ENCODE measurements around the gene DNAJC22.
A peak's percentile ranks its signal among the peaks of the same experiment; 100 is the strongest.
"Not testable (repeated sequence)": the region's sequence is repeated elsewhere in the genome, so short reads cannot be mapped to it uniquely, and the experiment has no call there.

DNAJC22 gene

GRCh38 chr12:49375406-49375805, 28.7 kb downstream of the DNAJC22 start:
- DNase-seq = no peak

- DNase-seq = no peak
Measured at GRCh38 chr12:49377386-49377785, 30.7 kb downstream of the DNAJC22 start.

- not testable (repeated sequence) for DNase-seq
Measured at GRCh38 chr12:49380184-49380583, 33.5 kb downstream of the DNAJC22 start.

- DNase-seq = peak; percentile 48
Measured at GRCh38 chr12:49388682-49389386, 42.1 kb downstream of the DNAJC22 start.

GRCh38 chr12:49389387-49389703, 42.7 kb downstream of the DNAJC22 start:
- no peak for DNase-seq

- no peak for DNase-seq
Measured at GRCh38 chr12:49397000-49397399, 50.3 kb downstream of the DNAJC22 start.

- DNase-seq = no peak
Measured at GRCh38 chr12:49400304-49400703, 53.6 kb downstream of the DNAJC22 start.

Measured in effector CD4-positive, alpha-beta T cell (primary cell).